Ishikawa (cell line): ENCODE measurements around the gene TANC1.
A peak's percentile ranks its signal among the peaks of the same experiment; 100 is the strongest.

Source experiments
- CEBPB ChIP-seq: IDR thresholded peaks from 2 replicates; pipeline ENCODE4 v1.6.1; 2012
- CREB1 ChIP-seq: IDR thresholded peaks from 2 replicates; pipeline ENCODE4 v1.6.1; 2012; ENCODE audit warnings: low read depth
- EGR1 ChIP-seq: IDR thresholded peaks from 2 replicates; pipeline ENCODE4 v1.6.1; 2012
- EP300 ChIP-seq: IDR thresholded peaks from 2 replicates; pipeline ENCODE4 v1.6.1; 2012; ENCODE audit warnings: borderline replicate concordance
- FOXM1 ChIP-seq: IDR thresholded peaks from 2 replicates; pipeline ENCODE4 v1.6.1; 2012; ENCODE audit warnings: low read depth, borderline replicate concordance
- MAX ChIP-seq: IDR thresholded peaks from 2 replicates; pipeline ENCODE4 v1.6.1; 2012
- NFIC ChIP-seq: IDR thresholded peaks from 2 replicates; pipeline ENCODE4 v1.6.1; 2012
- RAD21 ChIP-seq: IDR thresholded peaks from 2 replicates; pipeline ENCODE4 v1.6.1; 2012; ENCODE audit warnings: low read depth
- REST ChIP-seq: IDR thresholded peaks from 2 replicates; pipeline ENCODE4 v1.6.1; 2012; ENCODE audit warnings: low read depth, mild to moderate bottlenecking
- TAF1 ChIP-seq: IDR thresholded peaks from 2 replicates; pipeline ENCODE4 v1.6.1; 2012; ENCODE audit warnings: low read depth, mild to moderate bottlenecking
- TCF12 ChIP-seq: IDR thresholded peaks from 2 replicates; pipeline ENCODE4 v1.6.1; 2012; ENCODE audit warnings: low read depth
- TEAD4 ChIP-seq: IDR thresholded peaks from 2 replicates; pipeline ENCODE4 v1.6.1; 2012
- USF1 ChIP-seq: IDR thresholded peaks from 2 replicates; pipeline ENCODE4 v1.6.1; 2012
- YY1 ChIP-seq: IDR thresholded peaks from 2 replicates; pipeline ENCODE4 v1.6.1; 2012; ENCODE audit warnings: low read depth
- ZBTB7A ChIP-seq: IDR thresholded peaks from 2 replicates; pipeline ENCODE4 v1.6.1; 2012; ENCODE audit warnings: low read depth

Gene TANC1

GRCh38 chr2:159156834-159157233 is 188.4 kb downstream of the TANC1 start:
- no peak for TF ChIP-seq CREB1
- TF ChIP-seq CEBPB, result peak; percentile 99
- TF ChIP-seq USF1, result no peak
- no peak for TF ChIP-seq FOXM1
- TF ChIP-seq TCF12, result no peak
- no peak for TF ChIP-seq REST
- TF ChIP-seq EGR1, result no peak
- no peak for TF ChIP-seq TAF1
- TF ChIP-seq ZBTB7A, result no peak
- TF ChIP-seq NFIC, result no peak
- TF ChIP-seq RAD21, result no peak
- no peak for TF ChIP-seq TEAD4
- peak; percentile 60; the same call in 1 of the 2 replicates for TF ChIP-seq MAX

- TF ChIP-seq ZBTB7A, result no peak
- no peak for TF ChIP-seq FOXM1
- TF ChIP-seq REST, result no peak
- no peak for TF ChIP-seq NFIC
- no peak for TF ChIP-seq YY1
- no peak for TF ChIP-seq TCF12
- no peak for TF ChIP-seq TEAD4
- TF ChIP-seq EP300, result no peak
- TF ChIP-seq CEBPB, result no peak
- TF ChIP-seq EGR1, result no peak
- no peak for TF ChIP-seq USF1
- no peak for TF ChIP-seq MAX
- no peak for TF ChIP-seq TAF1
- no peak for TF ChIP-seq RAD21
- TF ChIP-seq CREB1, result no peak
Observed at GRCh38 chr2:159157361-159158209, 189.1 kb downstream of the TANC1 start.

- TF ChIP-seq YY1 (no peak), EP300 (no peak), MAX (no peak), CEBPB (no peak), TEAD4 (no peak), FOXM1 (no peak), EGR1 (no peak), USF1 (no peak)
Observed at GRCh38 chr2:159160412-159160811, 192.0 kb downstream of the TANC1 start.

- no peak for TF ChIP-seq NFIC
- TF ChIP-seq EGR1, result no peak
- no peak for TF ChIP-seq ZBTB7A
- TF ChIP-seq TEAD4, result no peak
- TF ChIP-seq YY1, result no peak
- no peak for TF ChIP-seq MAX
- no peak for TF ChIP-seq EP300
- no peak for TF ChIP-seq USF1
- TF ChIP-seq FOXM1, result no peak
- no peak for TF ChIP-seq CEBPB
Observed at GRCh38 chr2:159160954-159161353, 192.5 kb downstream of the TANC1 start.

- TF ChIP-seq USF1 (no peak), MAX (no peak), RAD21 (no peak), EP300 (no peak), EGR1 (no peak), NFIC (no peak), REST (no peak)
Observed at GRCh38 chr2:159163930-159164329, 195.5 kb downstream of the TANC1 start.
